ENCODE results near the gene TTC39C. TPM values are rescaled to one million over a fixed set of nuclear protein-coding genes. Genes with fewer than 3 reads are reported as not detected.
A peak's percentile ranks its signal among the peaks of the same experiment; 100 is the strongest.

TTC39C gene
- total RNA-seq, result 23.0 and 23.5 TPM in 2 replicates
- long read RNA-seq, partial matches to known transcripts, result 1 of 3 reads
- long read RNA-seq, other reads (novel, unspliced or antisense), result 2 of 3 reads

- DNase-seq (ENCODE audit: low read depth, low spot score), result peak; percentile 54
- H3K9me3 Mint-ChIP-seq, result no peaks in the 10 kb centered on the region
- peak within 1 kb of the TSS; percentile 92 for H3K4me3 Mint-ChIP-seq
- H3K36me3 Mint-ChIP-seq (ENCODE audit: low read depth), result no peaks in the 10 kb centered on the region
- TF ChIP-seq, protein P1, sequence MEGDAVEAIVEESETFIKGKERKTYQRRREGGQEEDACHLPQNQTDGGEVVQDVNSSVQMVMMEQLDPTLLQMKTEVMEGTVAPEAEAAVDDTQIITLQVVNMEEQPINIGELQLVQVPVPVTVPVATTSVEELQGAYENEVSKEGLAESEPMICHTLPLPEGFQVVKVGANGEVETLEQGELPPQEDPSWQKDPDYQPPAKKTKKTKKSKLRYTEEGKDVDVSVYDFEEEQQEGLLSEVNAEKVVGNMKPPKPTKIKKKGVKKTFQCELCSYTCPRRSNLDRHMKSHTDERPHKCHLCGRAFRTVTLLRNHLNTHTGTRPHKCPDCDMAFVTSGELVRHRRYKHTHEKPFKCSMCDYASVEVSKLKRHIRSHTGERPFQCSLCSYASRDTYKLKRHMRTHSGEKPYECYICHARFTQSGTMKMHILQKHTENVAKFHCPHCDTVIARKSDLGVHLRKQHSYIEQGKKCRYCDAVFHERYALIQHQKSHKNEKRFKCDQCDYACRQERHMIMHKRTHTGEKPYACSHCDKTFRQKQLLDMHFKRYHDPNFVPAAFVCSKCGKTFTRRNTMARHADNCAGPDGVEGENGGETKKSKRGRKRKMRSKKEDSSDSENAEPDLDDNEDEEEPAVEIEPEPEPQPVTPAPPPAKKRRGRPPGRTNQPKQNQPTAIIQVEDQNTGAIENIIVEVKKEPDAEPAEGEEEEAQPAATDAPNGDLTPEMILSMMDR (conservative IDR thresholded peaks at IDR 0.05), result no peak
- H3K4me1 Mint-ChIP-seq, result peaks cover 23% of the 10 kb centered on the region
- peaks cover 28% of the 10 kb centered on the region for H3K27me3 Mint-ChIP-seq (ENCODE audit: low read depth)
- peak within 1 kb of the TSS; percentile 89 for H3K27ac Mint-ChIP-seq (ENCODE audit: unreplicated experiment)
Observed at GRCh38 chr18:24014062-24014985, at the start of gene TTC39C. Gene TTC39C, plus strand, starts transcription at chr18:24014754. Its CDS starts 118 bp downstream, at chr18:24014872.

DNA sequence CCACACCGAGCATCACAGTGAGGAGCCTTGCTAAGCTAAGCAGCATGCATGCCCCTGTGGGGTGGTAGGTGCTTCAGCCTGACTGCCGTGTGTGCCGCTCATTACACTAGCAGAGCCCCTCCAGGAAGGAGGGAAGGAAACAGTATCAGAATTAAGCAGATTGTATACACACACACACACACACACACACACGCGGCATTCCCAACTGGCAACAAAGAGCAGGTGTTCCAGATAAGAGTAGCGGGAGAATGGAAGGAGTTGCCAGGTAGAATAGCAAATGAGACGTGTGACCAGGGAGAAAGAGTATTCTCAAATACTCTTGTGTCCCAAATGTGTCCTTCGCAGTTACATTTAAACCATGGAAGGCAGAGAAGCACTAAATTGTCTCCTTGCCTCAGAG, 47.6 kb upstream of the TTC39C start:
- TF ChIP-seq, protein P1 (conservative IDR thresholded peaks at IDR 0.05), result no peak
- Mint-ChIP-seq H3K36me3 (ENCODE audit: low read depth) (no peaks in the 10 kb centered on the region), H3K9me3 (no peaks in the 10 kb centered on the region), H3K4me1 (peaks cover 17% of the 10 kb centered on the region), H3K27me3 (ENCODE audit: low read depth) (no peaks in the 10 kb centered on the region), H3K27ac (ENCODE audit: unreplicated experiment) (no peak overlapping the region), H3K4me3 (no peak overlapping the region)
- no peak for DNase-seq (ENCODE audit: low read depth, low spot score)

DNA sequence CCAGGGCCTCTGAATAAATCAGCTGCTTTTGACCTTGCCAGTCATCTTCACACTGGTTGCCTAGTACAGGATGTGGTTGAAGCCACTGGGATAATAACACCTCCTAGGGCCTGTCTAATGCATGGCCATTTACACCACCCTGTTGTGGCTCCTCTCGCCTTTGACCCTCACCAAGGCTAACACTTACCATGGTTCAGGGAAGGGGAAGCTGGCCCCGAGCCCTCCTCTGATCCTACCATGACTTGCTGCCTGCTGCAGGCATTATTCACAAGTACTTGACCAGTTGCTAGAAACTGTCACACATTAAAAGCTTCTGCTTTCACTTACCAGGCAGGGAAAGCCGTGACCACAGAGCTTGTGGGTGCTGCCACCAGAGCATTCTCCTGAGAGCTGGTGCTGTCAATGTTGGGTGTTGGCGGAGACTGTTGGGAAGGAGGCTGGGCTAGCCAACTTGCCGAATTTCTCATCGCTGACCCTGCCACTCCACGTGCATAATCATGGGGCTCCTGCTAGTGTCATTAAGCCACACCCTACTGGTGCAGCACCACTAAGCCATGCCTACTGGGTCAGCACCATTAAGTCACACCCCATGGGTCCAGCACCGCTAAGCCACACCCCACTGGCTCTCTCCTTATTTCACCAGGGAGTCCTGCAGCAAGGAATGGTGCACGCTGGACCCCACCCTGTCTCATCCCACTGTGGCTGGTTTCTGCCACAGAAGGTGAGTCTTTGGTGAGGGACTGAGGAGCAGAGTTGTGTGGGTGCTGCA, 47.0 kb upstream of the TTC39C start:
- no peaks in the 10 kb centered on the region for H3K9me3 Mint-ChIP-seq
- DNase-seq (ENCODE audit: low read depth, low spot score), result no peak
- TF ChIP-seq, protein P1 (conservative IDR thresholded peaks at IDR 0.05), result no peak
- no peaks in the 10 kb centered on the region for H3K36me3 Mint-ChIP-seq (ENCODE audit: low read depth)
- no peak overlapping the region for H3K27ac Mint-ChIP-seq (ENCODE audit: unreplicated experiment)
- peaks cover 17% of the 10 kb centered on the region for H3K4me1 Mint-ChIP-seq
- no peaks in the 10 kb centered on the region for H3K27me3 Mint-ChIP-seq (ENCODE audit: low read depth)
- no peak overlapping the region for H3K4me3 Mint-ChIP-seq

DNA sequence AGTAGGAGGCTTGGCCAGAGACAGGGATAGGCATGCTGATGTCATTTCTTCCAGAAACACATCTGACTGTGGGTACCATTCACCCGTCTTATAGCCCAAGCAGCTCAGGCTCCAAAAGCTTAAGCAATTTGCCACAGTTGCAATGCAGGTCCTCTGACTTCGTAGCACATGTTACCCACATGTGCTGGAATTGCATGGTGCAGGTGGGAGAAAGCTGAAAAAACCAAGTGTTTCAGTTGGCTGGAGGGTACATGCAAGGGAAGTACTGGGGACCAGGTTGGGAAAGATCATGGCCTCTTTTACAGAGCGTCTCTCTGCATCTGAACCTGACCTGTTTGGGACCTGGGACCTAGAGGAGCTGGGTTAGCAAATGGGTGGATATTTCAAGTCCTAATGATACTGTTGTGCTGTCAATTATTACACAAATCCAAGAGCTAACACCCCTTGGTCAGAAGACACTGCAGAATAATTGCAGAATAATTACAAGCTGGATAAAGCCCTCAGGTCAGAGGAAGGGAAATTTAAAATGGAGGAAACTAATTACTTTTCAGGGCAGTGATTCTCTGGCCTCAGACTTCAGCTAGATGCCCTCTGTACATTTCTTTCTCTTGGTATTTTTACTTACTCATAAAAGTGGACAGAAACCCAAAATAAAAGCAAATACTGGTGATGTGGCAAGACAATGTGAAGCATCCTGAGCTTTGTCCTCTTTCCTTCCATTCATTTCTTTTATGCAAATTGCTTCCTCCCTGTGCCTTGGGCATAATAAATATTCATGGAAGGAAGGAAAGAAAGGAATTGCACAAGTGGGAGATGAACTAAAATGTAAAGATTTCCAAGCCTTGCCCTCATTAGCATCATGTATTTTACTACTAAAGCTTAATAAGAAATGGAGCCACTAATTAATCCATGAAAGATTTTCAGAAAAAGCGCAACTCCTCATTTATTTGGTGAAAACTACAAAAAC, 45.6 kb upstream of the TTC39C start:
- Mint-ChIP-seq H3K4me1 (peaks cover 17% of the 10 kb centered on the region), H3K27ac (ENCODE audit: unreplicated experiment) (no peak overlapping the region), H3K4me3 (no peak overlapping the region), H3K9me3 (no peaks in the 10 kb centered on the region), H3K36me3 (ENCODE audit: low read depth) (no peaks in the 10 kb centered on the region), H3K27me3 (ENCODE audit: low read depth) (no peaks in the 10 kb centered on the region)
- no peak for DNase-seq (ENCODE audit: low read depth, low spot score)
- TF ChIP-seq, protein P1 (conservative IDR thresholded peaks at IDR 0.05), result no peak

DNA sequence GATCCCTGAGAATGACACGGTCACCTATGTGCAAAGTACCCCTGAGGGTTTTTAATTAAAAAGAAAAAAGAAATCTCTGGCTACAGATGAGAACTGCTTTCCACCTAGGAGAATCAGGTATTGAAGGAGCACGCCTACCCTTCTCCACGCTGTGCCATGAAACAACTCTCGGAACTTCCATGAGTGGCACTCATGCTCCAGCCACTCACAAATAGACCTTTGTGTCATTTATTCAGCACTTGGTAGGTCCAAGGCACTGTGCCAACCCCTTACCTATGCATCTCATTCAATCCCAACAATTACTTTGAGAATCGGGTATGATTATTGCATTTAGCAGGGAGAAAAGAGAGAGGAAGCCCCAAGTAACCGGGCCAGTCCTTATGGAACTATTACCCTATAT, 44.9 kb upstream of the TTC39C start:
- no peaks in the 10 kb centered on the region for H3K36me3 Mint-ChIP-seq (ENCODE audit: low read depth)
- peaks cover 17% of the 10 kb centered on the region for H3K4me1 Mint-ChIP-seq
- H3K27ac Mint-ChIP-seq (ENCODE audit: unreplicated experiment), result no peak overlapping the region
- H3K27me3 Mint-ChIP-seq (ENCODE audit: low read depth), result no peaks in the 10 kb centered on the region
- no peak overlapping the region for H3K4me3 Mint-ChIP-seq
- peaks cover 3% of the 10 kb centered on the region for H3K9me3 Mint-ChIP-seq
- DNase-seq (ENCODE audit: low read depth, low spot score), result no peak
- TF ChIP-seq, protein P1 (conservative IDR thresholded peaks at IDR 0.05), result no peak

Measured in neural crest cell (in vitro differentiated cells).